A673 (cell line): Measurements from ENCODE around the gene HADHA.

Experiments used
- CTCF ChIP-seq: fragments of 300-800, 200-600 bp; sonication (generic); conservative IDR thresholded peaks from 2 replicates; pipeline ENCODE4 v1.5.1; 2017; ENCODE audit warnings: low read depth, mild to moderate bottlenecking, antibody characterized with exemption, low read length, moderate library complexity, mixed read lengths
- EZH2 ChIP-seq: fragments of 200-600 bp; sonication (generic); IDR thresholded peaks from 2 replicates; pipeline ENCODE4 v1.6.1; 2017; ENCODE audit warnings: borderline replicate concordance, low read depth, mild to moderate bottlenecking, mixed read lengths, antibody characterized with exemption, low read length; ENCODE audit not compliant: poor library complexity, severe bottlenecking

GRCh38 chr2:26255759-26256384, 11.4 kb upstream of the HADHA start:
- TF ChIP-seq CTCF, result no peak
- TF ChIP-seq EZH2, result no peak
